Tibial artery (tissue), 4 donors: ENCODE results near the gene ADAMTS17.

ENCODE experiments used
- DNase-seq, 2 donors: peaks; one replicate each; pipeline ENCODE4 v3.0.0-alpha.2; 2019
- H3K27ac ChIP-seq, 2 donors: fragments of 200-600 bp; sonication (generic) in 1 of 2; 1 replicate in 1 of 2; 2 replicates in 1 of 2; pipeline ENCODE4 v1.5.1; 2018 to 2019; ENCODE audit warnings: mild to moderate bottlenecking in 1 of 2
- H3K27me3 ChIP-seq, 2 donors: fragments of 200-600 bp; sonication (generic) in 1 of 2; one replicate each; pipeline versions ENCODE4 v1.5.1 to v1.6.0; 2016 to 2019
- H3K36me3 ChIP-seq, 3 donors: fragments of 200-600 bp; sonication (generic) in 2 of 3; one replicate each; pipeline ENCODE4 v1.5.1; 2016 to 2019; ENCODE audit warnings: mild to moderate bottlenecking in 2 of 3
- H3K4me1 ChIP-seq, 4 donors: fragments of 200-600 bp; sonication (generic) in 2 of 4; 1 replicate in 3 of 4; 2 replicates in 1 of 4; pipeline ENCODE4 v1.5.1; 2016 to 2019
- H3K4me3 ChIP-seq, 2 donors: fragments of 200-600 bp; sonication (generic) in 1 of 2; 1 replicate in 1 of 2; 2 replicates in 1 of 2; pipeline ENCODE4 v1.5.1; 2018 to 2019; ENCODE audit warnings: mild to moderate bottlenecking in 2 of 2
- H3K9me3 ChIP-seq, 3 donors: fragments of 200-600 bp; sonication (generic) in 1 of 3; one replicate each; pipeline ENCODE4 v1.5.1; 2016 to 2019
- intact Hi-C: fragments of 100-400 bp; cut with DNase I; formaldehyde crosslinking; loops from one replicate; pipeline ENCODE4 v1.15.0; 2023; ENCODE audit warnings: low total_unique reads
- TF ChIP-seq, protein P1 (sequence below), 2 experiments: fragments of 200-600 bp in 1 of 2; fragments of 450-650 bp in 1 of 2; IDR thresholded peaks; one replicate each; pipeline ENCODE4 v1.5.1; 2017 to 2019; ENCODE audit warnings: antibody characterized with exemption in 2 of 2, mild to moderate bottlenecking in 1 of 2, moderate library complexity in 1 of 2

ADAMTS17 gene

DNA sequence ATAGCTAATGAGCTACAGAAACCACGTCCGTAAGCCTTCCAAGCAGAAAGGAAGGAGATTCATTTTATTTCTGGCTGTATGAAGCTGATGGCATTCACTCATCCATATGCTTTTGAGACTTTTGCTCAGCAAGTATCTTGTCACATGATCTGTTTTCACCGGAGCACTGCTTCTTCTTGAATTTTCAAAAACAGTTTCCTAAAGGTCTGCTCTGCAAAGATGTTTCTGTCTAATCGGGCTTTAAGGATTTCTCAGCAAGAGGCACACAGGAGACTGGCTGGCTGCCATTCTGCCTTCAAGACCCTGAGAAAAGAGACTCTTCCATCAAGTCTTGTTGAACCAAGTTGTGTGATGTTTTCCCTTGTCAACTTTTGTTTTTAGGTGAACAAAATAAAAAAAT, 319.0 kb downstream of the ADAMTS17 start:
- H3K4me3 ChIP-seq, result no peak overlapping the region
- no peaks in the 10 kb centered on the region for H3K36me3 ChIP-seq
- TF ChIP-seq, protein P1, sequence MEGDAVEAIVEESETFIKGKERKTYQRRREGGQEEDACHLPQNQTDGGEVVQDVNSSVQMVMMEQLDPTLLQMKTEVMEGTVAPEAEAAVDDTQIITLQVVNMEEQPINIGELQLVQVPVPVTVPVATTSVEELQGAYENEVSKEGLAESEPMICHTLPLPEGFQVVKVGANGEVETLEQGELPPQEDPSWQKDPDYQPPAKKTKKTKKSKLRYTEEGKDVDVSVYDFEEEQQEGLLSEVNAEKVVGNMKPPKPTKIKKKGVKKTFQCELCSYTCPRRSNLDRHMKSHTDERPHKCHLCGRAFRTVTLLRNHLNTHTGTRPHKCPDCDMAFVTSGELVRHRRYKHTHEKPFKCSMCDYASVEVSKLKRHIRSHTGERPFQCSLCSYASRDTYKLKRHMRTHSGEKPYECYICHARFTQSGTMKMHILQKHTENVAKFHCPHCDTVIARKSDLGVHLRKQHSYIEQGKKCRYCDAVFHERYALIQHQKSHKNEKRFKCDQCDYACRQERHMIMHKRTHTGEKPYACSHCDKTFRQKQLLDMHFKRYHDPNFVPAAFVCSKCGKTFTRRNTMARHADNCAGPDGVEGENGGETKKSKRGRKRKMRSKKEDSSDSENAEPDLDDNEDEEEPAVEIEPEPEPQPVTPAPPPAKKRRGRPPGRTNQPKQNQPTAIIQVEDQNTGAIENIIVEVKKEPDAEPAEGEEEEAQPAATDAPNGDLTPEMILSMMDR (IDR thresholded peaks at IDR 0.05), result no peak
- H3K27ac ChIP-seq, result no peak overlapping the region
- intact Hi-C loops, result loop anchor here (10.0 kb wide), 1 partner anchor 102 kb away; no protein-coding TSS in a partner anchor
- peaks cover 0 to 37% (median 4%) of the 10 kb centered on the region in 4 donors for H3K4me1 ChIP-seq
- no peaks in the 10 kb centered on the region for H3K27me3 ChIP-seq
- DNase-seq, result no peak
- peaks cover 0 to 2% (median 0%) of the 10 kb centered on the region in 3 donors for H3K9me3 ChIP-seq

DNA sequence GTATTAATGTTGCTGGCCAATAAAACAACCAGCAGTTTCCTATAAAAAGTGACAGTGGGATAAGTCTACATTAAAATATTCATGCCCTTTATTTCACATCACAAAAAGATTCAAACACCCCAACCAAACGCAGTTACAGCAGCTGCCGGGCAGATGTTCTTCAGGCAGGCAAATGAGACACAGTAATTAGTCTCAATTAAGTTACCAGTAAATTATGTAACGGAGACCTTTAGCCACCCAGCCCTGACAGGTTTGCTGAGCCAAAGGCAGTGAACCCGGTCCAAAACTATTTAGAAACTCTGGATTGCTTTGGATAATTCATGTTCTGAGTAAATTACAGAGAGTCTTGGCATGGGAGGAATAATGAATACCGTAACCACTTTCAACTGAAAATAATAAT, 319.4 kb downstream of the ADAMTS17 start:
- H3K9me3 ChIP-seq, result peaks cover 0 to under 1% (median 0%) of the 10 kb centered on the region in 3 donors
- H3K4me3 ChIP-seq, result no peak overlapping the region
- H3K4me1 ChIP-seq, result peaks cover 0 to 34% (median 4%) of the 10 kb centered on the region in 4 donors
- no peaks in the 10 kb centered on the region for H3K36me3 ChIP-seq
- TF ChIP-seq, protein P1 (IDR thresholded peaks at IDR 0.05), result no peak
- no peaks in the 10 kb centered on the region for H3K27me3 ChIP-seq
- no peak overlapping the region for H3K27ac ChIP-seq
- no peak for DNase-seq
- intact Hi-C loops, result loop anchor here (10.0 kb wide), 1 partner anchor 102 kb away; no protein-coding TSS in a partner anchor

DNA sequence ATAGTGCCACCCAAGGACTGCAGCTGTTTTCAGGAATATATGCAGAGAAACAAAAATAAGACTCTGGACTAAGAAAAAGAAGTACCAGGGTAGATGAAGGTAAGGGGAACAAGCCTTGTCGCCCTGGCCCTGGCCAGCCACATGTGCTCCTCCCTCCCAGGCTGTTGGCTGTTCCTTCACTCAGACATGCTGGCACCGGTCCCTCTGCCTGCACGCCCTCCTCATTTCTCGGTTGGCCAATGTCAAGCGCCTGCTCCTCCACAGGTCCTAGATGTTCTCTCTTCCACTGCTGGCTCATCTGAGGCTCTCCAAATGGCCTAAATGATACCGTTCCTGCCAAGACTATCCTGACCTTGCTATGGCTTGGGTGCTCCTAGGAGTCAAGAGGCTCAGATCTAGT, 320.1 kb downstream of the ADAMTS17 start:
- intact Hi-C loops, result loop anchor here (10.0 kb wide), 1 partner anchor 103 kb away; no protein-coding TSS in a partner anchor
- Histone ChIP-seq H3K4me3 (no peak overlapping the region), H3K4me1 (peaks cover 0 to 34% (median 4%) of the 10 kb centered on the region in 4 donors), H3K27me3 (no peaks in the 10 kb centered on the region), H3K36me3 (no peaks in the 10 kb centered on the region), H3K27ac (no peak overlapping the region), H3K9me3 (no peaks in the 10 kb centered on the region)
- peak; percentile 36 to 78 for DNase-seq
- TF ChIP-seq, protein P1 (IDR thresholded peaks at IDR 0.05), result no peak

DNA sequence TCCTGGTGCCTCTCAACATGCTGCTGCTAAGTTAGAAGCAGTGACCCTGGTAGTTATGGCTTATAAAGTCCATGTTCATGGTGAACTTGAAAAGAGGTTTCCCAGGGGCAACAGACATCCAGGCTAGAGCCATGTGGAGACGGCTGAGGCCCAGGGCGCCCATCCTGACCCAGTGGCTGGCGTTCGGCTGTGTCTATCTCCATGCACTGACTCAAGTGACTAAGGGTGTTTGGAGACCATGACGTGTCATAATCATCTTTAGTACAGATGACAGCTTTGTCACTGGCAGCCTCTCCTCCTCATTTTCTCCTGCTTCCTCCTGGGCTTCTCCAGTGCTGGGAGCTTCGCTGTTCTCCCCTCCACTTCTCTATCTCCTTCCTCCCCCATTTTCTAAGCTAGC, 321.2 kb downstream of the ADAMTS17 start:
- no peaks in the 10 kb centered on the region for H3K9me3 ChIP-seq
- no peaks in the 10 kb centered on the region for H3K36me3 ChIP-seq
- H3K4me3 ChIP-seq, result no peak overlapping the region
- no peaks in the 10 kb centered on the region for H3K27me3 ChIP-seq
- H3K4me1 ChIP-seq, result peaks cover 0 to 34% (median 4%) of the 10 kb centered on the region in 4 donors
- H3K27ac ChIP-seq, result no peak overlapping the region
- intact Hi-C loops, result loop anchor here (10.0 kb wide), 1 partner anchor 104 kb away; no protein-coding TSS in a partner anchor
- TF ChIP-seq, protein P1 (IDR thresholded peaks at IDR 0.05), result no peak
- DNase-seq, result no peak

DNA sequence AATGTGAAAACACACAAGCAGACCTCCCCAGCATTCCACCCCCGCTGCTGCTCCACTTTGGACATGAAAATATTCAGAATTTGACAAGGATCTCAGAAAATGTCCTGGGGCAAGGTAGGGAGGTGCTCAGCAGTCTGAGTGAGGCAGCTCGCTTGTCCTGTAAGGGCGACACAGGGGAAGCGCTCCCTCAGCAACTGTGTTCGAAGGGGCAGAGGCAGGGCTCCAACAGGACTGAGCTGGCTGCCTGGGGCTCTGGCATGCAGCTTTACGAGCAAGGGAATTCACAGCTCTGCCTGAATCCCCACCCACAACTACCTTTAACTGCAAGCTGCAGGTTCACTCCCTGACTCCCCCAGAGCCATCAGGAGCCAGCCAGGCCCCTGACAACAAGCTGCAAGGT, 321.6 kb downstream of the ADAMTS17 start:
- Histone ChIP-seq H3K36me3 (no peaks in the 10 kb centered on the region), H3K4me1 (peaks cover 0 to 34% (median 4%) of the 10 kb centered on the region in 4 donors), H3K9me3 (no peaks in the 10 kb centered on the region), H3K27me3 (no peaks in the 10 kb centered on the region), H3K27ac (no peak overlapping the region), H3K4me3 (no peak overlapping the region)
- TF ChIP-seq, protein P1 (IDR thresholded peaks at IDR 0.05), result no peak
- intact Hi-C loops, result loop anchor here (10.0 kb wide), 1 partner anchor 105 kb away; no protein-coding TSS in a partner anchor
- no peak for DNase-seq
